Measurements from ENCODE around the gene CFAP99. TPM values are rescaled to one million over a fixed set of nuclear protein-coding genes. Genes with fewer than 3 reads are reported as not detected.

Gene CFAP99
- total RNA-seq, 1 donor from 2014 or later = not detected

DNA sequence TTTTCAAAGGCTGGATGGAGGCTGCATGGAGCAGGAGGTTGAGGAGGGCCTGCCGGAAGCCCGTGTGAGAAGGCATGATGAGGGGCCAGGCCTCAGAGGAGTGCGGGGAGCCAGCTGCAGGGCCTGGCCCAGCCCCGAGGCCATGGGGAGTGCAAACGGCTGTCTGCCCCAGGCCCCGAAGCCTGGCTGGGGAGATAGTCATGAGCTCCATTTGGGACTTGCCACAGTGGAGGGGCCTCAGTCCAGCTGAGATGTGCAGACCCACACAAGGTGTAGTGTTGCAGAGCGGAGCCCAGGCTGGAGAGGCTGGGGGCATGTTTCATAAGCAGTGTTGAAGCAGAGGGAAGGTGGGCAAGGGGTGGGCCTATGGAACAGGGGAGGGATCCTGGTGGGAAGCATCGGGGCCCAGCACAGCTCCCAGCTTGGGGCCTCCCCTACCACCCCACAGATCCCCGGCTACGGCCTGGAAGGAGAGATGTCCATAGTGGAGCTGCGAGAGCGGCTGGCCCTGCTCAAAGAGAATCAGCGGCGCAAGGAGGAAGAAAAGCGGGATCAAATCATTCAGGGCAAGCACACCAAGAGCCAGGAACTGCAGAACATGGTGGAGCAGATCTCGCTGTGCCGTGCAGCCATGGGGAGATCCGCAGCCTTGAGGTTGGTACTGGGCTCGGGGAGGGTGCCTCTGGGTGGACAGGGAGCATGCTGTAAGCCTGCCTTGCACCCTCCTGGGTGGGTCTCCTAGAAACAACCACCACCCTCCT, 41.0 kb downstream of the CFAP99 start:
- H3K4me1 Mint-ChIP-seq (ENCODE audit: low read depth) = peaks cover 7% of the 10 kb centered on the region
- H3K27me3 Mint-ChIP-seq (ENCODE audit: low read depth) = no peaks in the 10 kb centered on the region
- H3K27ac Mint-ChIP-seq (ENCODE audit: unreplicated experiment) = no peak overlapping the region
- no peak overlapping the region for H3K4me3 Mint-ChIP-seq (ENCODE audit: unreplicated experiment)
- DNase-seq (ENCODE audit: low spot score) = no peak
- TF ChIP-seq, protein P1, sequence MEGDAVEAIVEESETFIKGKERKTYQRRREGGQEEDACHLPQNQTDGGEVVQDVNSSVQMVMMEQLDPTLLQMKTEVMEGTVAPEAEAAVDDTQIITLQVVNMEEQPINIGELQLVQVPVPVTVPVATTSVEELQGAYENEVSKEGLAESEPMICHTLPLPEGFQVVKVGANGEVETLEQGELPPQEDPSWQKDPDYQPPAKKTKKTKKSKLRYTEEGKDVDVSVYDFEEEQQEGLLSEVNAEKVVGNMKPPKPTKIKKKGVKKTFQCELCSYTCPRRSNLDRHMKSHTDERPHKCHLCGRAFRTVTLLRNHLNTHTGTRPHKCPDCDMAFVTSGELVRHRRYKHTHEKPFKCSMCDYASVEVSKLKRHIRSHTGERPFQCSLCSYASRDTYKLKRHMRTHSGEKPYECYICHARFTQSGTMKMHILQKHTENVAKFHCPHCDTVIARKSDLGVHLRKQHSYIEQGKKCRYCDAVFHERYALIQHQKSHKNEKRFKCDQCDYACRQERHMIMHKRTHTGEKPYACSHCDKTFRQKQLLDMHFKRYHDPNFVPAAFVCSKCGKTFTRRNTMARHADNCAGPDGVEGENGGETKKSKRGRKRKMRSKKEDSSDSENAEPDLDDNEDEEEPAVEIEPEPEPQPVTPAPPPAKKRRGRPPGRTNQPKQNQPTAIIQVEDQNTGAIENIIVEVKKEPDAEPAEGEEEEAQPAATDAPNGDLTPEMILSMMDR (IDR thresholded peaks at IDR 0.05) = no peak
- no peaks in the 10 kb centered on the region for H3K36me3 Mint-ChIP-seq (ENCODE audit: low read depth)
- no peaks in the 10 kb centered on the region for H3K9me3 Mint-ChIP-seq (ENCODE audit: low read depth)

DNA sequence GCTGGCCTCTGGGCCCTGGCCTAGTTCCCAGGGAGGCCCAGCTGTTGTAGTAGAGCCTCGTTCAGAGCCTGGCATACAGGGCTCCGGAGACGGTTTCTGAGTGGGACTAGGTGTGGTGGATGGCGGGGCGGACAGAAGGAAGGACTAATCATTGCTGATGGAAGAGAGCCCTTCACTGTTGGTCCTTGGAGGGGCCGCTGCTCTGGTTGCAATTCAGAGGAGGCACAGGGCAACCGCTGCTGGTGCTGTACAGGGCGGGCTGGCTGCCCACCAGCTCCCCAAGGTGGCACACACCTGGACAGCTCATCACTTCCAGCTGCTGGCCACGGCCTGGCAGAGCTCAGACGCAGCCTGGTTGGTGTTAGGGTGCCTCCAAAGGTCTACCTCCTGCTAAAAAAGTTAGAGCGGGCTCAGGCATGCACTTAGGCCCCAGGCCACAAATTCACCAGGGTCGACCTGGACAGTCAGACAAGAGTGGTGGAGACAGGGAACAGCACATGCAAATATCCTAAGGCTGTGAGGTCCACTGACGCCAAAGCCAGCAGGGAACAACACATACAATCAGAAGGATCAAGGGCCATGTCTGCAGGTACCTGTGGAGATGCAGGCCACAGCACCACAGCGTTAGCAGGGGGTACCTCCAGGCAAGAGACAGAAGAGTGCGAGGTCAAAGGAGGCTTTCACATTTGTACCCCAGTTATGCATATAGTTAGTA, 42.6 kb downstream of the CFAP99 start:
- H3K27me3 Mint-ChIP-seq (ENCODE audit: low read depth) = no peaks in the 10 kb centered on the region
- H3K4me3 Mint-ChIP-seq (ENCODE audit: unreplicated experiment) = peak overlapping the region; percentile 67
- H3K36me3 Mint-ChIP-seq (ENCODE audit: low read depth) = no peaks in the 10 kb centered on the region
- no peak overlapping the region for H3K27ac Mint-ChIP-seq (ENCODE audit: unreplicated experiment)
- DNase-seq (ENCODE audit: low spot score) = no peak
- TF ChIP-seq, protein P1 (IDR thresholded peaks at IDR 0.05) = no peak
- peaks cover 7% of the 10 kb centered on the region for H3K4me1 Mint-ChIP-seq (ENCODE audit: low read depth)
- no peaks in the 10 kb centered on the region for H3K9me3 Mint-ChIP-seq (ENCODE audit: low read depth)

DNA sequence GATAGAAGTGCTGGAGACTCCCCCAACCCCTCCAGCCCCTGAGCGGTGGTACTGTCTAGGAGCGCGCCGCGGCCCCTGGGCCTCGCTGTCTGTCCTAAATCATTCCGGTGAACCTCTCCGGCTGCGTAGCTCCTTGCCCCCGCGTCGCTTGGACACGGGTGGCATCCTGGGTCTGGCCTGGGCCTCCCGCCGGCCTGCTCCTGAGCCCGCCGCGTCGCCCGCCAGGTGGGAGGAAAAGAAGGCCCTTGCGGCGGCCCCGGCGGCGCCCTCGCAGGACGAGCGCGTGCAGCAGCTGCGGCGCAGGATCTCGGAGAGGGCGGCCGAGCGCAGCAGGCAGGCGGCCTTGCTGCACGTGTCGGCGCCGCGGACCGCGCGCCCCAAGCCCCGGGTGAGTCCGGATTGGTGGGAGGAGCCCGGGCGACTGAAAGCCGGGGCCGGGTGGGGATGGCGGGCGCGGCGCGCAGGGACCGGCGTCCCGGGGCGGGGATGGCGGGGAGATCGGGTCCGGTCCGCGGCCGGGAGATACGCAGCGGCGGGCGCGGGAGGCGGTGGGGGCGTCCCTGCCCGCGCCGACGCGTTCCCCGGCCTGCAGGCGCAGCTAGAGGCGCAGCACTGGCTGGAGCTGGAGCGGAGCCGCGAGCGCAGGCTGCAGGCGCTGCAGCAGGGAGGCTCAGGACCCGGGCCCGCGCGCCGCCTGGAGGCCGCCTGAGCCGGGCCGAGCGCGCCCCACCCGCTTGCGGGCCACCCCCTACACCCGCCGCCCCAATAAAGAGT, 43.6 kb downstream of the CFAP99 start:
- Mint-ChIP-seq H3K4me1 (ENCODE audit: low read depth) (peaks cover 12% of the 10 kb centered on the region), H3K9me3 (ENCODE audit: low read depth) (no peaks in the 10 kb centered on the region), H3K27ac (ENCODE audit: unreplicated experiment) (no peak overlapping the region), H3K36me3 (ENCODE audit: low read depth) (no peaks in the 10 kb centered on the region), H3K4me3 (ENCODE audit: unreplicated experiment) (peak overlapping the region; percentile 67), H3K27me3 (ENCODE audit: low read depth) (no peaks in the 10 kb centered on the region)
- TF ChIP-seq, protein P1 (IDR thresholded peaks at IDR 0.05) = peak; percentile 81
- no peak for DNase-seq (ENCODE audit: low spot score)

DNA sequence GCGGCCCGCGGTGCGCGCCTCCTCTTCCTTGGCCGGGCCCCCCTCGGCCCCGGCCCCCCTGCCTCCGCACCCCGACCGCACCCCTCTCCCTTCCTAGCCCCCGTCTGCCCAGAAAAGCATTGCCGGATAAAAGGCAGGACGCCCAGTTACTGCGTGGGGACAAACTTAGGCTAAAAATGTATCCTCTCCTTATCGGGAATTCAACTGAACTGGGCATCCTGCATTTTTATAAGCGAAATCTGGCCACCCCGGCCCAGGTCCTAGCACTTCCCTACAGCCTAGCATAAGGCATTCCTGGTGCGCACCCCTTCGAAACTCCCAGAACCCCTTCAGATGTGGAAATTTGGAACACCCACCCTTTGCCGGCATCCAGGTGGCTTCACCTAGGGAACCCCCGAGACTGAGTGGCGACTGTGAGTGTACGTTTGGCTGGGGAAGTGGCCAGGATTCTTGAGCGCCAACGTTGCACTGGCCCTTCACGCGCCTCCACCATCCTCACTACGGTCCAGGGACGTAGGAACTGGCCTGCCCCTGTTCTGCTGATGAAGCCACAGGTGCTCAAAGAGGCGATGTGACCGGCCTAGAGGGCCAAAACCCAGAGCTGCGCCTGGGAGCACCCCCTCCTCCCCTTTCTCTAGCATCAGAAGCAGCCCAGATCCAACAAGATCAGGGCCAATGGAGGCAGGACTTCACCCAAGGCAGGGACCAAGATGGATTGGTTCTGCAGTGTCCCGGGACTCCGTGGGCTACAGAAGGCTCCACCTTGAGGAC, 44.4 kb downstream of the CFAP99 start:
- Mint-ChIP-seq H3K4me1 (ENCODE audit: low read depth) (peaks cover 20% of the 10 kb centered on the region), H3K36me3 (ENCODE audit: low read depth) (no peaks in the 10 kb centered on the region), H3K27ac (ENCODE audit: unreplicated experiment) (no peak overlapping the region), H3K9me3 (ENCODE audit: low read depth) (no peaks in the 10 kb centered on the region), H3K27me3 (ENCODE audit: low read depth) (no peaks in the 10 kb centered on the region), H3K4me3 (ENCODE audit: unreplicated experiment) (peak overlapping the region; percentile 66)
- TF ChIP-seq, protein P1 (IDR thresholded peaks at IDR 0.05) = peak; percentile 43
- DNase-seq (ENCODE audit: low spot score) = no peak
